ENCODE data around the gene NFIB.

Gene NFIB

DNA sequence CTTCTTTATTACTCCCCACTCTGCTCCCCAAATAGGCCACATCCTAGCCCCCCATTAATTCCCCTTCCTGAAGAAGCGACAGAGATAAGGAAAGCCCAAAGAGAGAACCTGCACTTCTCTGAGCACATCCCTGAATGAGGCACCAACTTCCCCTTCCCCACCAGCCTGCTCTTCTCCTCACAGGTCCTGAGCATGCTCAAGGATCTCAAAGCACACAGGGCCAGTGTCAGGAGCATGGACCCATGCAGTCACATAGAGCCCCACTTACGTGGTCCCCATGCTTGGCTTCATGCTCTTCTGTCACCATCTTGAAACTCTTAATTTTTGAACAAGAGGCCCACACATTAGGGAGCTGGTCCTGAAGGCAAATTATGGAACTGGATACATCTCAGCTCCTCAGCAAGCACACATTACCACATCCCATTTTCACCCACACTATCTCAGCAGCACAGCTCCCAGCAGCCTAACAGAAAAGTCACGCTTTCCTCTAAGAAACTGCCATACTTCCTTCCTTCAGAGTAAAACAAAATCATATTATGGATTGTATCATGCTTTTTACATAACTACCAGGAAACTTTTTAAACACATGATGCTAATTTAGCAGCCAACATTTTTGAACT is 99.8 kb downstream of the NFIB start:
- DNase-seq (ENCODE audit: low spot score): no peak

GRCh38 chr9:14213504-14213903 is 100.4 kb downstream of the NFIB start:
- no peak for DNase-seq (ENCODE audit: low spot score)

DNA sequence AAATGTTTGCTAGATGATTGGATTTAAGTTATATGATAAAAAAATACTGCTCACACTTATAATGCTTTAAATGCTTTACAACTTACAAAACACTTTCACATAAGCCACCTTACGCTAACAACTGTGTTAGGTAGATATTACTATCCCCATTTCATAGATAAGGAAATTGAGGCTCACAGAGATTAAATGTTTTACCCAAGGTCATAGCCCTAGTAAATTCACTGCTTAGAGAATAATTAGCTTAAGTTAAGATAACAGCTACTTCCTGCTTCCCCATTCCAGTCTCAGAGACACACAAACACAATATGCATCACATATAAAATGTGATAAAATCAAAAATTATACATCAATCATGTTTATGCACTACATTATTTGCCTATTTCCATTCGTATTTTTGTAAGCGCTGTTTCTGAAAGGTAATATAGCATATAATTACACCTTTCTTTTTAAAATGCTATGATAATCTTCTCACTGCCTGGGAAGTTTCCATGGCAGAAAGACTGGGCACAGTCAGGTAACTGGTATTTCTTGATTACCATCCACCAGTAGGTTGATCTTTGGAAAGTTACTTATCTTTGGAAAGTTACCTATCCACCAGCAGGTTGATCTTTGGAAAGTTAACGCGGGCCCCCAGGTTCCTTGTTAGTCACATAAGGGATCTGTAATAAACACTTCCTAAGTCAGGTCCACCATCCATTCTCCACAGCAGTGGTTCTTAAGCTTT is 101.1 kb downstream of the NFIB start:
- DNase-seq (ENCODE audit: low spot score): no peak

DNA sequence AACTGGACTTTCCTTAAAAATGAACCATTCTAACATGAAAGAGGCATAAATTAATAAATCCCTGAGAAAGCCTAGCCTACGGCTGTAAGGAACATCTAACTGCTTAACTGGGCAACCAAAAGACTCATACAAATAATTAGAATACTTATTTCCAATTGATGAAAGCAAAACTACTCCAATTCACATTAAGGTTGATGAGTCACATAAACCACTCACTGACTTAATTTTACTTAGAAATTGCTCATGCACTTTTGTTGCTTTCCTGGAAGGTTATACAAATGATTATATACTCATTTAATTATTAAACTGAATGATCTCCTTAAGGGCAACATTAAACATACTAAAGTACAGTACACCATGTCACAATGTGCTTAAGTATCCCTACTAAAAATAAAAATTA is 101.9 kb downstream of the NFIB start:
- DNase-seq (ENCODE audit: low spot score): peak; percentile 25

DNA sequence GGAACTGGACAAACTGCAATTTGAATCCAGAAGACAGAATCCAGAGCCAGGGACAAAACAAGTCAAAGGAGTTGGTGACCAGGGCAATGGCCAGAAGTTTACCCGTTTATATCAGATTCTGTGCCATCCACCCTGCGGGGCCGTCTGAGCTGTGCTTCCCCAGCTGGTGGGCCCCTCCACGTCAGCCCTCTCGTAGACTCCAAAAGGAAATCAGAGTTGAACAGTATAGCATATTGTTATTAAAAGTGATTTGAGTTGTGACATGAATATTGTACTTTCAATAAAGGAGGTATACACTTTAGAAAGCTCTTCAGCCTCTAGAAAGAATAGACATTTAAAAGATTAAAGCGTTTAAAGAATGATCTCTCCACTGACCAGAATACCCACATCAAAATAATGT is 102.4 kb downstream of the NFIB start:
- peak; percentile 19 for DNase-seq (ENCODE audit: low spot score)

- DNase-seq (ENCODE audit: low spot score): peak; percentile 21
These were observed 103.5 kb downstream of the NFIB start for GRCh38 chr9:14210428-14210827.

DNA sequence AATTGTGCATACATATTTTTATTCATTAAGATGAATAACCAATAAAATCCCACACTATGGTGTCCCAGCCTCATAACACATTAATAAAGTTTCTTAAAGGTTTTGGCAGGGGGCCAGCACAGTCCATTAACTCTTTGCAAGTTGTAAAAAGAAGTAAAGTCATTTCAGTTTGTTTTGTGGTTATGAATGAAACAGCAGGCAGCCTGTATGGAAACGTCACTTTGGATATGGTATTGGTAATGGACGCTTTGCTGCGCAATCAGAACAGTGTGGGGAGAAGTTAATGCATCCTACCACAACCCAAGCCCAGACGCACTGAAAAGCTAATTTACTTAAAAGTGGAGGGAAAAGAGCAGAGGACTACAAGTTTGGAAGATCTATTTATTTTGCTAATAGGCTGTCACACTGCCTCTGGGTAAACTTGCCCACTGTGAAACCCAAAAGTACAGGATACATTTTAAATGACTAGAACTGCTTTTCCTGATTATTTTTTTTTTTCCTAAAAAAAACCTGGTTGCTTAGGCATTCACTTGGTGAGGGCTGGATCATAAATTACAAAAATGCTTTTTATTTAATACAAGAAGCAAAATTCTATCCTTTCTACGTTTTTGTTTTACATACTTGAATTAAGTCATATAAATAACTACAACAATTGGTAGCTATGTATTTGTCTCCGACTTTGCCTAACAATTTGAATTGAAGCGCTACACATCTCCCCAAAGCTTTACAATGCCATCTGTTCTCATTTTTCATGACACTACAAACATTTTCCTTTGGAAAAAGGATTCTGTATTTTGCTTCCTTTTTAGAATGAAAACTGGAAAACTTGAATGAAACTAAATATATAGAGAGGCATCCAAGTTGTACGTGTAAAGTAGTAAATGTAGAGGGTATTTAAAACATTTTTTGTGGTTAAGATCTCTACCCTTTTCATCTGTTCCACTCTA is 104.3 kb downstream of the NFIB start:
- DNase-seq (ENCODE audit: low spot score): peak; percentile 15

- DNase-seq (ENCODE audit: low spot score): no peak
These were observed 106.5 kb downstream of the NFIB start for GRCh38 chr9:14207352-14207995.

- no peak for DNase-seq (ENCODE audit: low spot score)
These were observed 108.5 kb downstream of the NFIB start for GRCh38 chr9:14205463-14205862.

- DNase-seq (ENCODE audit: low spot score): no peak
These were observed 110.4 kb downstream of the NFIB start for GRCh38 chr9:14203356-14204056.

DNA sequence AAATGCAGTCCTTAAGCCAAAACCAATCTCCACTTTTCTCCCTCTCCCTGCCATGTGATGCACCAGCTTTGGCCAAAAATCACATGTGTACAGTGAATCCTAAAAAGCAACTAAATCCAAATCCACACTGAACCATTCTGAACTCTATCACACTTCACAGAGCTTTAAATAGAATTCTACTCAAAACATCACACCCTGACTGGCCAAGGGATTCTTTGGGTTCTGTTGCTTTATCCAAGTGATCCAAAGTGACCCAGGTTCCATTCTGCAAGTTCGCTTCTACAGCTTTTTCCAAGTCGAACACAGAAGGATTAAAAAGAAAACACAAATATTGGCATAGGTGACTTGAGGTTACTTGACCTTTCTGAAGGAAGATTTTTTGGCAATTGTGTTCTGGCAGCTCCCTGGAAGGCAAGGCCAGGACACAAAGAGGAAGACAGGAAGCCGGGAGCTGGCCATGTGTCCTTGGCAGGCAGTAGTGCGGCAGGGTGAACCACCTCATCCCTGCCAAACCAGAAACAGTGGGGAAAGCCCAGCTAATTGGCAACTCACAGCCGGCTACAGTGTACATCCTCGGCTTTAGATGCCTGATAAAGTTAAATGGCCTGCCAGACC is 115.0 kb downstream of the NFIB start:
- DNase-seq (ENCODE audit: low spot score): no peak

GRCh38 chr9:14198047-14198840 is 115.7 kb downstream of the NFIB start:
- no peak for DNase-seq (ENCODE audit: low spot score)

- DNase-seq (ENCODE audit: low spot score): no peak
These were observed 116.5 kb downstream of the NFIB start for GRCh38 chr9:14197325-14197858.

- DNase-seq (ENCODE audit: low spot score): no peak
These were observed 120.5 kb downstream of the NFIB start for GRCh38 chr9:14193328-14193990.

DNA sequence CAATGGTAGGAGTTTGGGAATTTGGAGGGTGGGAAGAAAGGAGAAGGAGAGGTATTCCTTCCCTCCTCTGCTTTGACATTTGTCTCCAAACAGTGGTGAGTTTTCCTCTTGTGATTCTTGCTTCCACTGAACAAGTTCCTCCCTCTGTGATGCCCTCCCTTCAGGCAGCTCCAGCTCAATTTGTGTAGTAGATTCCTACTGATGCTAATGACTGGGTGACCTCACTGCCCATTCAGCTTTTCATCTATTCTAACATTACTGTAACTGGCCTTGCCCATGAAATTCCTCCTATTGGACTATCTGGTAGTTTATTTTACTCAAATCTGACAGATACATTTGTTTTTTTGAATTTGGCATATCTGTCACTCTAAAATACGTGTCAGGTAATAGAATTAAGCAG is 121.4 kb downstream of the NFIB start:
- DNase-seq (ENCODE audit: low spot score): no peak

DNA sequence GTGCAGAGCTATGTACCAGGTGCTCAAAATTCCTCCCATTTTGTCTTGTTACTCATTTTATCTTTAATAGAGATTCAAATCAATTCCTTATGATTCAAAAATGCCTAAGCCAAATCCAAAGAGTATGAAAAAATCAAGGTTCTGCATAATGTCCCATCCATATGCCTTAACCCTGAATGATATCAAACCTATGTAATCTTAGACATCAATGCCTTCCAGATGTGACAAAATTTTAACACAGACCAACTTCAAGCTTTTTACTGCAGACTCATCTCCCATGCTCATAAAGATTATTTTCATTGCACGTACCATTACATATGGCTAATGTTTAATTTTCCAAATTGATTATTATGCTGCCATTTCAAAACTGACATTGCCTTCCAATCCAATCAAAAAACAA is 122.4 kb downstream of the NFIB start:
- DNase-seq (ENCODE audit: low spot score): no peak

GRCh38 chr9:14190240-14190639 is 123.7 kb downstream of the NFIB start:
- no peak for DNase-seq (ENCODE audit: low spot score)

- DNase-seq (ENCODE audit: low spot score): no peak
These were observed 124.4 kb downstream of the NFIB start for GRCh38 chr9:14189578-14189977.

DNA sequence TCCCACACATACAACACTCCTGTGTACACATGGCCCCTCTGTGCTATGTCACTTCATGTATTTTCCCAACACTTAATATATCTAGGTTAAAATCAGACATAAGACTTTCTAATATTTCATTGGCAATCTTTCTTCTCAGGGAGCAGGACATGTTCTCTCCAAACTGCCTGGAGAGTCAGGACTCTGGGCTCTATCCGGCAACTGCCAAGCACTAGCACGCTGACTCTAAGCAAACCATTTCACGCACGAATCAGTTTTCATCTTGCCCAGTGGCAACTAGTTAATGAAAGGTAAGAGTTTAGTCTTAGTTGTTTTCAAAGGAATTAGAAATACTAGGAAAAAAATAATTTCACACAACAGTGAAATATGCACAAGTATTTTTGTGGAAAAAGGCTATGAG is 124.8 kb downstream of the NFIB start:
- no peak for DNase-seq (ENCODE audit: low spot score)

GRCh38 chr9:14188538-14188937 is 125.4 kb downstream of the NFIB start:
- no peak for DNase-seq (ENCODE audit: low spot score)

Measured in SW480 (cell line).